Measurements from ENCODE around the gene CLCN3.

- TF ChIP-seq CTCF (CRISPR knock-in tag; IDR thresholded peaks at IDR 0.05), result no peak
- no peak for TF ChIP-seq SP2 (CRISPR knock-in tag; IDR thresholded peaks at IDR 0.05)
- TF ChIP-seq ZIK1 (CRISPR knock-in tag; IDR thresholded peaks at IDR 0.05; ENCODE audit: borderline replicate concordance, low read depth), result no peak
- TF ChIP-seq SIN3B (IDR thresholded peaks at IDR 0.05; ENCODE audit: low read length), result no peak
- TF ChIP-seq SRF (IDR thresholded peaks at IDR 0.05; ENCODE audit: low read depth, low read length), result no peak
Observed at GRCh38 chr4:169628579-169628978, 8.2 kb downstream of the CLCN3 start.

Data from HepG2 (cell line).